Measurements from ENCODE around the gene C7orf57.
A peak's percentile ranks its signal among the peaks of the same experiment; 100 is the strongest.

Gene C7orf57

GRCh38 chr7:48099781-48100180 lies 64.4 kb downstream of the C7orf57 start:
- Histone ChIP-seq H3K9ac (ENCODE audit: low read length) (no peak overlapping the region), H3K27me3 (replicated peaks; ENCODE audit: control insufficient read depth, insufficient read depth, low read length) (no peaks in the 10 kb centered on the region), H3K9me3 (ENCODE audit: control insufficient read depth, low read length) (no peaks in the 10 kb centered on the region), H3K36me3 (ENCODE audit: control insufficient read depth, insufficient read depth, low read length, severe bottlenecking) (peaks cover 42% of the 10 kb centered on the region), H3K4me3 (ENCODE audit: low read length) (no peak overlapping the region), H3K4me1 (ENCODE audit: control insufficient read depth, insufficient read depth, low read length) (peaks cover 28% of the 10 kb centered on the region)
- DNase-seq (ENCODE audit: low read depth): no peak

GRCh38 chr7:48101352-48101751 lies 66.0 kb downstream of the C7orf57 start:
- DNase-seq (ENCODE audit: low read depth): no peak

GRCh38 chr7:48101968-48102367 lies 66.6 kb downstream of the C7orf57 start:
- DNase-seq (ENCODE audit: low read depth): no peak
- Histone ChIP-seq H3K4me3 (ENCODE audit: low read length) (no peak overlapping the region), H3K27me3 (replicated peaks; ENCODE audit: control insufficient read depth, insufficient read depth, low read length) (no peaks in the 10 kb centered on the region), H3K9me3 (ENCODE audit: control insufficient read depth, low read length) (no peaks in the 10 kb centered on the region), H3K9ac (ENCODE audit: low read length) (no peak overlapping the region), H3K36me3 (ENCODE audit: control insufficient read depth, insufficient read depth, low read length, severe bottlenecking) (peaks cover 47% of the 10 kb centered on the region), H3K4me1 (ENCODE audit: control insufficient read depth, insufficient read depth, low read length) (peaks cover 10% of the 10 kb centered on the region)

More at GRCh38 chr7:48101352-48101751, 66.0 kb downstream of the C7orf57 start:
- no peaks in the 10 kb centered on the region for H3K27me3 ChIP-seq (replicated peaks; ENCODE audit: control insufficient read depth, insufficient read depth, low read length)
- peaks cover 45% of the 10 kb centered on the region for H3K36me3 ChIP-seq (ENCODE audit: control insufficient read depth, insufficient read depth, low read length, severe bottlenecking)
- peaks cover 12% of the 10 kb centered on the region for H3K4me1 ChIP-seq (ENCODE audit: control insufficient read depth, insufficient read depth, low read length)
- no peak overlapping the region for H3K9ac ChIP-seq (ENCODE audit: low read length)
- no peak overlapping the region for H3K4me3 ChIP-seq (ENCODE audit: low read length)
- H3K9me3 ChIP-seq (ENCODE audit: control insufficient read depth, low read length): no peaks in the 10 kb centered on the region

- H3K36me3 ChIP-seq (ENCODE audit: control insufficient read depth, insufficient read depth, low read length, severe bottlenecking): peaks cover 52% of the 10 kb centered on the region
- no peak overlapping the region for H3K4me3 ChIP-seq (ENCODE audit: low read length)
- H3K9ac ChIP-seq (ENCODE audit: low read length): no peak overlapping the region
- no peaks in the 10 kb centered on the region for H3K27me3 ChIP-seq (replicated peaks; ENCODE audit: control insufficient read depth, insufficient read depth, low read length)
- no peaks in the 10 kb centered on the region for H3K9me3 ChIP-seq (ENCODE audit: control insufficient read depth, low read length)
- peaks cover 5% of the 10 kb centered on the region for H3K4me1 ChIP-seq (ENCODE audit: control insufficient read depth, insufficient read depth, low read length)
- no peak for DNase-seq (ENCODE audit: low read depth)
Observed at GRCh38 chr7:48102530-48102929, 67.2 kb downstream of the C7orf57 start.

- Histone ChIP-seq H3K36me3 (ENCODE audit: control insufficient read depth, insufficient read depth, low read length, severe bottlenecking) (peaks cover 65% of the 10 kb centered on the region), H3K27me3 (replicated peaks; ENCODE audit: control insufficient read depth, insufficient read depth, low read length) (no peaks in the 10 kb centered on the region), H3K9me3 (ENCODE audit: control insufficient read depth, low read length) (no peaks in the 10 kb centered on the region), H3K4me1 (ENCODE audit: control insufficient read depth, insufficient read depth, low read length) (no peaks in the 10 kb centered on the region), H3K9ac (ENCODE audit: low read length) (no peak overlapping the region), H3K4me3 (ENCODE audit: low read length) (no peak overlapping the region)
- no peak for DNase-seq (ENCODE audit: low read depth)
Observed at GRCh38 chr7:48105045-48105444, 69.7 kb downstream of the C7orf57 start.

- no peak overlapping the region for H3K4me3 ChIP-seq (ENCODE audit: low read length)
- no peaks in the 10 kb centered on the region for H3K27me3 ChIP-seq (replicated peaks; ENCODE audit: control insufficient read depth, insufficient read depth, low read length)
- H3K9ac ChIP-seq (ENCODE audit: low read length): no peak overlapping the region
- H3K36me3 ChIP-seq (ENCODE audit: control insufficient read depth, insufficient read depth, low read length, severe bottlenecking): peaks cover 56% of the 10 kb centered on the region
- no peak for DNase-seq (ENCODE audit: low read depth)
- H3K9me3 ChIP-seq (ENCODE audit: control insufficient read depth, low read length): no peaks in the 10 kb centered on the region
- no peaks in the 10 kb centered on the region for H3K4me1 ChIP-seq (ENCODE audit: control insufficient read depth, insufficient read depth, low read length)
Observed at GRCh38 chr7:48106906-48107659, 71.7 kb downstream of the C7orf57 start.

- DNase-seq (ENCODE audit: low read depth): no peak
- Histone ChIP-seq H3K27me3 (replicated peaks; ENCODE audit: control insufficient read depth, insufficient read depth, low read length) (no peaks in the 10 kb centered on the region), H3K36me3 (ENCODE audit: control insufficient read depth, insufficient read depth, low read length, severe bottlenecking) (peaks cover 47% of the 10 kb centered on the region), H3K9me3 (ENCODE audit: control insufficient read depth, low read length) (no peaks in the 10 kb centered on the region), H3K9ac (ENCODE audit: low read length) (no peak overlapping the region), H3K4me3 (ENCODE audit: low read length) (no peak overlapping the region), H3K4me1 (ENCODE audit: control insufficient read depth, insufficient read depth, low read length) (no peaks in the 10 kb centered on the region)
Observed at GRCh38 chr7:48107926-48108472, 72.7 kb downstream of the C7orf57 start.

- no peak for DNase-seq (ENCODE audit: low read depth)
- Histone ChIP-seq H3K4me3 (ENCODE audit: low read length) (no peak overlapping the region), H3K9ac (ENCODE audit: low read length) (no peak overlapping the region), H3K9me3 (ENCODE audit: control insufficient read depth, low read length) (no peaks in the 10 kb centered on the region), H3K27me3 (replicated peaks; ENCODE audit: control insufficient read depth, insufficient read depth, low read length) (no peaks in the 10 kb centered on the region), H3K4me1 (ENCODE audit: control insufficient read depth, insufficient read depth, low read length) (no peaks in the 10 kb centered on the region), H3K36me3 (ENCODE audit: control insufficient read depth, insufficient read depth, low read length, severe bottlenecking) (peaks cover 37% of the 10 kb centered on the region)
Observed at GRCh38 chr7:48108959-48109847, 73.9 kb downstream of the C7orf57 start.

- H3K9me3 ChIP-seq (ENCODE audit: control insufficient read depth, low read length): no peaks in the 10 kb centered on the region
- peaks cover 29% of the 10 kb centered on the region for H3K36me3 ChIP-seq (ENCODE audit: control insufficient read depth, insufficient read depth, low read length, severe bottlenecking)
- no peaks in the 10 kb centered on the region for H3K27me3 ChIP-seq (replicated peaks; ENCODE audit: control insufficient read depth, insufficient read depth, low read length)
- peak; percentile 71 for DNase-seq (ENCODE audit: low read depth)
- no peak overlapping the region for H3K9ac ChIP-seq (ENCODE audit: low read length)
- no peaks in the 10 kb centered on the region for H3K4me1 ChIP-seq (ENCODE audit: control insufficient read depth, insufficient read depth, low read length)
- no peak overlapping the region for H3K4me3 ChIP-seq (ENCODE audit: low read length)
Observed at GRCh38 chr7:48109848-48110663, 74.7 kb downstream of the C7orf57 start.

- no peaks in the 10 kb centered on the region for H3K27me3 ChIP-seq (replicated peaks; ENCODE audit: control insufficient read depth, insufficient read depth, low read length)
- no peak for DNase-seq (ENCODE audit: low read depth)
- no peak overlapping the region for H3K9ac ChIP-seq (ENCODE audit: low read length)
- no peaks in the 10 kb centered on the region for H3K4me1 ChIP-seq (ENCODE audit: control insufficient read depth, insufficient read depth, low read length)
- peaks cover 28% of the 10 kb centered on the region for H3K36me3 ChIP-seq (ENCODE audit: control insufficient read depth, insufficient read depth, low read length, severe bottlenecking)
- no peaks in the 10 kb centered on the region for H3K9me3 ChIP-seq (ENCODE audit: control insufficient read depth, low read length)
- H3K4me3 ChIP-seq (ENCODE audit: low read length): no peak overlapping the region
Observed at GRCh38 chr7:48110868-48111267, 75.5 kb downstream of the C7orf57 start.
